Measurements from ENCODE around the gene EPS15.

The EPS15 gene

DNA sequence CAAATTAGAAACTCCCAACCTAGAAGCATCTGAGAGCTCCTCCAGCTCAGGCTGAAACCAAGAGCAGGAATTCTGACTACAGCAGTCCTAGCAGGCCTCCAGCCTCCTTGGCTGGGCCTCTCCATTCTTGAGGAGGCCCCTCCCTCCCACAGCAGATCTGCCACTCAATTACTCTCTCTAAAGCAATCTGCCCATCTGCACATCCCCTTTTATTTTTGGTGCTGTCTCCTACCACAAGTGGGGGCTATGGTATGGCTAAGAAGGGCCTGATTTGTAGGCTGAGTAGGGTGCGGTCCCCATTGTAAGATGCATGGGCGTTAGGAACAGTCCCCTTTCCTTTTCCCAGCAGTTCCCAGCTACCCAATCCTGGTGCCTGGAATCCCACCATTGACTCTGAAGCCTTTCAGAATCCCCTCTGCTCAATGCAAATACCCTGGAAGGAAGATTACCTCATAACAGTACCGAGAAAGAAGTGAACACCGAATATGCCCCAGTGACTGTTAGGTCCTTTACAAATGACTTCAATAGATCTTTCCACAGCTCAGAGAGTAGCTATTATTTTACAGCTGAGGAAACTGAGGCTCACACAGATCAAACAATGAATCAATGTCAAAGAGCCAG is 177.1 kb downstream of the EPS15 start:
- DNase-seq (ENCODE audit: low spot score) = no peak
- Mint-ChIP-seq H3K9me3 (no peaks in the 10 kb centered on the region), H3K4me3 (no peak overlapping the region), H3K27ac (no peak overlapping the region), H3K4me1 (ENCODE audit: low read depth) (no peaks in the 10 kb centered on the region), H3K36me3 (ENCODE audit: low read depth) (no peaks in the 10 kb centered on the region), H3K27me3 (ENCODE audit: low read depth) (peaks cover 35% of the 10 kb centered on the region)

- H3K36me3 Mint-ChIP-seq (ENCODE audit: low read depth) = no peaks in the 10 kb centered on the region
- no peak overlapping the region for H3K27ac Mint-ChIP-seq
- no peaks in the 10 kb centered on the region for H3K4me1 Mint-ChIP-seq (ENCODE audit: low read depth)
- no peak for DNase-seq (ENCODE audit: low spot score)
- H3K27me3 Mint-ChIP-seq (ENCODE audit: low read depth) = peaks cover 21% of the 10 kb centered on the region
- H3K4me3 Mint-ChIP-seq = no peak overlapping the region
- no peaks in the 10 kb centered on the region for H3K9me3 Mint-ChIP-seq
Measured at GRCh38 chr1:51340380-51340779, 178.7 kb downstream of the EPS15 start.

DNA sequence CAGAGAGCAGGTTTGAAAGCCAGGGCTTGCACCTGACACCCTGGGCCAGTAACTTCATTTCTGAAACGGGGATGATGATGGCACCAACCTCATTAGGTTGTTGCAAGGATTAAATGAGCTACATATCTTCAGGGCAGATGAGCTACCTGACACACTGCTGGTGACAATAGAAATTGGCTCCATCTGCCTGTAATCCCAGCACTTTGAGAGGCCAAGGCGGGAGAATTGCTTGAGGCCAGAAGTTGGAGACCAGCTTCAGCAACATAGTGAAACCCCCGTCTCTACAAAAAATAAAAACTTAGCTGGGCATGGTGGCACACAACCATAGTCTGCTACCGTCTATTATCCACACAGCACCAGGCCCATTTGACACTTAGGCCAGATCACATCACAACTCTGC is 182.4 kb downstream of the EPS15 start:
- Mint-ChIP-seq H3K9me3 (no peaks in the 10 kb centered on the region), H3K27ac (no peak overlapping the region), H3K27me3 (ENCODE audit: low read depth) (peaks cover 2% of the 10 kb centered on the region), H3K4me3 (no peak overlapping the region), H3K4me1 (ENCODE audit: low read depth) (peaks cover under 1% of the 10 kb centered on the region), H3K36me3 (ENCODE audit: low read depth) (no peaks in the 10 kb centered on the region)
- no peak for DNase-seq (ENCODE audit: low spot score)

DNA sequence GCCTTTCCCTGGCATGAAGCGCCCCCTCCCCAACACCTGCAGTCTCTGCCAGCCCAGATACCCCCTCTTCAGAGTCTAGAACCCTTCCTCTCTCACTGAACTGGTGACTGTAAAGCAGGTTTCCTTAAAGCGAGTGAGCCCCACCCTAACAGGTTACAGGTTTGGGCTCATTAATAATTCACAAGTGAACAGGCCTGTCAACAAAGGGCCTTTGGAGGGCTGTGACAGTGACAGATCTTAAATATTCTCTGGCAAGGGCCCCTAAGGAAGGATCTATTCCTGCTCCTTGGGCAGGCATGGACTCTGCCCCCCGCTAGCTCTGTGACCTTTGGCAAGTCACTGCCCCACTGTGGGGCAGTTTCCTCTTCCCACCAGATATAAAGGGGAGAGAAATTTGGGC is 183.1 kb downstream of the EPS15 start:
- H3K9me3 Mint-ChIP-seq = no peaks in the 10 kb centered on the region
- H3K27ac Mint-ChIP-seq = no peak overlapping the region
- H3K27me3 Mint-ChIP-seq (ENCODE audit: low read depth) = peaks cover 9% of the 10 kb centered on the region
- H3K4me1 Mint-ChIP-seq (ENCODE audit: low read depth) = peaks cover 7% of the 10 kb centered on the region
- H3K36me3 Mint-ChIP-seq (ENCODE audit: low read depth) = no peaks in the 10 kb centered on the region
- no peak for DNase-seq (ENCODE audit: low spot score)
- H3K4me3 Mint-ChIP-seq = no peak overlapping the region

GRCh38 chr1:51331206-51332100 is 187.6 kb downstream of the EPS15 start:
- H3K36me3 Mint-ChIP-seq (ENCODE audit: low read depth) = no peaks in the 10 kb centered on the region
- peak overlapping the region; percentile 61 for H3K27ac Mint-ChIP-seq

GRCh38 chr1:51330331-51331201 is 188.5 kb downstream of the EPS15 start, which contains the start of gene TTC39A:
TSS of gene TTC39A (minus strand) at chr1:51330562. CDS start at chr1:51330477, 85 bp downstream.
- Mint-ChIP-seq H3K9me3 (no peaks in the 10 kb centered on the region), H3K36me3 (ENCODE audit: low read depth) (no peaks in the 10 kb centered on the region), H3K4me3 (peak within 1 kb of the TSS; percentile 81), H3K27ac (peak within 1 kb of the TSS; percentile 61), H3K27me3 (ENCODE audit: low read depth) (peaks cover 36% of the 10 kb centered on the region), H3K4me1 (ENCODE audit: low read depth) (peaks cover 7% of the 10 kb centered on the region)
- no peak for DNase-seq (ENCODE audit: low spot score)

More at GRCh38 chr1:51331206-51332100, 187.6 kb downstream of the EPS15 start:
- H3K4me3 Mint-ChIP-seq = peak overlapping the region; percentile 81
- H3K4me1 Mint-ChIP-seq (ENCODE audit: low read depth) = peaks cover 7% of the 10 kb centered on the region
- peaks cover 32% of the 10 kb centered on the region for H3K27me3 Mint-ChIP-seq (ENCODE audit: low read depth)
- no peak for DNase-seq (ENCODE audit: low spot score)
- H3K9me3 Mint-ChIP-seq = no peaks in the 10 kb centered on the region

DNA sequence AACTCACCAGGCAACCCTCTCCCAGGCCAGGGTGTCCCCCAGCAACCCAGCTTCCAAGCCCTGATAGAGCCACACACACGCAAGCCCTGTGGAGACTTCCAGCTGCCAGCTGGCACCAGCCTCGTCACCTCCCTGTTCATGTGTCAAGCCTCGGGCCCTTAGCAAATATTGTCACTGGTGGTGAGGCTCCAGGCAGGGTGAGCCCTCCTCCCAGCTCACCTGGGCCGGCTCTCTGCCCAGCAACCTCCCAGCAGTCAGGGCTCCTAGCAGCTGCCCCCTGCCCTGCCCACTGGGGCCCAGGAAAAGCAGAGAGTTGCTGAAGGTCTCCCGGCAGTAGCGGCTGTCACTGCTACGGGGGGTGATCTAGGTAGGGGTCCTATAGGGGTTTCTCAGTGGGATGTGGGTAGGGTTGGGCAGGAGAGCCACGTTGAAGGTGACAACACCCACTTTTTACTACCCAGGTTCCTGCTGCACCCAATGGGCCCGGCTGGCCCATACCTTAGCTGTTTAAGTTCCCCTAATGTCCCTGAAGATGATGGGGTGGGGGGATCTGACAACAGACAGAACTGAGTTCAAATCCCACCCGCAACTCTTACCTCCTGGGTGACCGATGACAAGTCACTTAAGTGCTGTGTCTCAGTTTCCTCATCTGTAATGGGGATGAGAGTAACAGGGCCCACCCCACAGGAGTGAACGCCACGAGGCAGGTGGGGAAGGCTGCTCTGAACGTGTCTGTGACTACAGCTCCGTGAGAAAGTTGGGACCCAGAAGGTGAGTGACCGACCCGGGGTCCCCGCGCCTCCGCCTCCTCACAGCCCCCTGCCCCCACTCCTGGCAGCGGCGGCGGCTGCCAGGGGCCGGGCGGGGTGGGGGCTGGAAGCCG is 189.4 kb downstream of the EPS15 start:
- H3K27me3 Mint-ChIP-seq (ENCODE audit: low read depth) = peaks cover 36% of the 10 kb centered on the region

DNA sequence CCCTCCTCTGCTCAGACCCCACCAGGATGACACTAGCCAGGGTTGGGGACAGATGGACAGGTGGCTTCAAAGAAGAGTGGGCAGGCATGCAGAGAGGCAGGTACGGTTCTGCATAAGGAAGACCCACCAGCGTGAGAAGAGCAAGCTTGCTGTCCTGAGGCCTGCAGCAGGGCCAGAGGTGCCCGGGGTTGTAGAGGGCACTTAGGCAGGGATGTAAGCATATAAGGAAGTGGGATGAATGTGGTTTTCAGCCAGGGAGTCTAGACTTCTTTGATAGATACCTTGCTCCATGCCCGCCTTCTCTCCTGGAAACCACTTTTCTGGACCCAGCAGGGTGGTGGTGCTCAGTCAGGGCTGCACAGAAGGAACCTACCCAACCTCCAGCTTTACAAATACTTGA is 190.1 kb downstream of the EPS15 start:
- Mint-ChIP-seq H3K27me3 (ENCODE audit: low read depth) (peaks cover 36% of the 10 kb centered on the region), H3K27ac (no peak overlapping the region), H3K4me3 (peak overlapping the region; percentile 37), H3K4me1 (ENCODE audit: low read depth) (peaks cover 7% of the 10 kb centered on the region), H3K9me3 (no peaks in the 10 kb centered on the region), H3K36me3 (ENCODE audit: low read depth) (no peaks in the 10 kb centered on the region)
- no peak for DNase-seq (ENCODE audit: low spot score)

More for the DNA sequence above, 189.4 kb downstream of the EPS15 start:
- no peaks in the 10 kb centered on the region for H3K36me3 Mint-ChIP-seq (ENCODE audit: low read depth)
- no peaks in the 10 kb centered on the region for H3K9me3 Mint-ChIP-seq
- H3K4me3 Mint-ChIP-seq = peak overlapping the region; percentile 61
- peaks cover 7% of the 10 kb centered on the region for H3K4me1 Mint-ChIP-seq (ENCODE audit: low read depth)
- H3K27ac Mint-ChIP-seq = no peak overlapping the region
- no peak for DNase-seq (ENCODE audit: low spot score)

GRCh38 chr1:51328279-51328678 is 190.8 kb downstream of the EPS15 start:
- H3K4me3 Mint-ChIP-seq = no peak overlapping the region
- no peak for DNase-seq (ENCODE audit: low spot score)
- no peaks in the 10 kb centered on the region for H3K9me3 Mint-ChIP-seq
- peaks cover 7% of the 10 kb centered on the region for H3K4me1 Mint-ChIP-seq (ENCODE audit: low read depth)
- no peak overlapping the region for H3K27ac Mint-ChIP-seq
- peaks cover 38% of the 10 kb centered on the region for H3K27me3 Mint-ChIP-seq (ENCODE audit: low read depth)
- no peaks in the 10 kb centered on the region for H3K36me3 Mint-ChIP-seq (ENCODE audit: low read depth)

- Mint-ChIP-seq H3K36me3 (ENCODE audit: low read depth) (no peaks in the 10 kb centered on the region), H3K27ac (no peak overlapping the region), H3K27me3 (ENCODE audit: low read depth) (peaks cover 43% of the 10 kb centered on the region), H3K4me1 (ENCODE audit: low read depth) (peaks cover 7% of the 10 kb centered on the region), H3K9me3 (no peaks in the 10 kb centered on the region), H3K4me3 (no peak overlapping the region)
- DNase-seq (ENCODE audit: low spot score) = no peak
Measured at GRCh38 chr1:51327386-51327785, 191.7 kb downstream of the EPS15 start.

DNA sequence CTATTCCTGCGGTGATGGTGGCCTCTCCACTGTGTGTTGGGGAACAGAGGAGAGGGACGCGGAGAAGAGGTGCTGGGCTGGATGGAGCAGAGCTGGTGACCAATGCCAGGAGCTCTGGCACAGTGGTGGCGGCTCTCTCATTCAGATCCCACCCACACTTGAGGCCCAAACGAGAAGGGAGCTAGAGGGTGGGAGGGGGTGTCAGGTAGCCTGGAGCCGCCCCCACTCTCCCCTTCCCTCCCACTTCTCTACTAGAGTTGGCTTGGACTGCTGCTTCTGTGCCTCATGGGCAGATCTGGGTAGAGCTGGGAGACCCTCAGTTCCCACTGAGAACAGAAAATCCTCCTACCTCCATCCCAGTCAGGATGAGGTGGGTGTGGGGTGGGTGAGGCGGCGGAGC is 192.2 kb downstream of the EPS15 start:
- no peaks in the 10 kb centered on the region for H3K36me3 Mint-ChIP-seq (ENCODE audit: low read depth)
- no peaks in the 10 kb centered on the region for H3K9me3 Mint-ChIP-seq
- no peak for DNase-seq (ENCODE audit: low spot score)
- H3K4me1 Mint-ChIP-seq (ENCODE audit: low read depth) = peaks cover 7% of the 10 kb centered on the region
- H3K4me3 Mint-ChIP-seq = no peak overlapping the region
- H3K27ac Mint-ChIP-seq = no peak overlapping the region
- H3K27me3 Mint-ChIP-seq (ENCODE audit: low read depth) = peaks cover 41% of the 10 kb centered on the region

GRCh38 chr1:51325878-51326755 is 192.9 kb downstream of the EPS15 start:
- no peak overlapping the region for H3K27ac Mint-ChIP-seq

More at GRCh38 chr1:51325878-51326755, 192.9 kb downstream of the EPS15 start:
- Mint-ChIP-seq H3K4me3 (no peak overlapping the region), H3K27me3 (ENCODE audit: low read depth) (peaks cover 34% of the 10 kb centered on the region), H3K36me3 (ENCODE audit: low read depth) (no peaks in the 10 kb centered on the region), H3K4me1 (ENCODE audit: low read depth) (peaks cover under 1% of the 10 kb centered on the region), H3K9me3 (no peaks in the 10 kb centered on the region)
- no peak for DNase-seq (ENCODE audit: low spot score)

Measured in T-helper 2 cell treated with Interferon-gamma antibody and Interleukin-4, amounts not matched to agents 5 μg/mL and 100 μg/mL, for 36 hours (primary cell).